ENCODE results near the gene EHMT1.

GRCh38 chr9:137672907-137673791, 54.3 kb downstream of the EHMT1 start:
- TF ChIP-seq CTCF (conservative IDR thresholded peaks at IDR 0.05; ENCODE audit: low read length), result peak; percentile 96
- TF ChIP-seq EZH2phosphoT487 (IDR thresholded peaks at IDR 0.05; ENCODE audit: borderline replicate concordance, low read depth, low read length), result no peak
